Breast epithelium (tissue), 4 donors: ENCODE measurements around the gene PNMA1. TPM values are rescaled to one million over a fixed set of nuclear protein-coding genes. Genes with fewer than 3 reads are reported as not detected.
A peak's percentile ranks its signal among the peaks of the same experiment; 100 is the strongest.

Experiments
- DNase-seq, 2 donors: peaks; one replicate each; pipeline ENCODE4 v3.0.0-alpha.2; 2019; ENCODE audit warnings: low spot score in 2 of 2
- H3K27ac ChIP-seq, 2 donors: fragments of 200-600 bp; sonication (generic) in 1 of 2; one replicate each; pipeline ENCODE4 v1.5.1; 2016 to 2019; ENCODE audit warnings: mild to moderate bottlenecking in 1 of 2
- H3K27me3 ChIP-seq, 2 donors: fragments of 200-600 bp; sonication (generic) in 1 of 2; one replicate each; pipeline versions ENCODE4 v1.5.1 to v1.6.0; 2017 to 2019; ENCODE audit warnings: control low read depth in 1 of 2, mild to moderate bottlenecking in 1 of 2
- H3K36me3 ChIP-seq: fragments of 200-600 bp; one replicate; pipeline ENCODE4 v1.5.1; 2019
- H3K4me1 ChIP-seq, 2 donors: fragments of 200-600 bp; sonication (generic); one replicate each; pipeline ENCODE4 v1.5.1; 2016 to 2019; ENCODE audit warnings: control low read depth in 1 of 2
- H3K4me3 ChIP-seq, 3 donors: fragments of 200-600 bp; sonication (generic); 1 replicate in 2 of 3; 2 replicates in 1 of 3; pipeline ENCODE4 v1.5.1; 2016 to 2019; ENCODE audit warnings: mild to moderate bottlenecking in 3 of 3, moderate library complexity in 2 of 3
- H3K9me3 ChIP-seq, 2 donors: fragments of 200-600 bp; sonication (generic) in 1 of 2; one replicate each; pipeline ENCODE4 v1.5.1; 2016 to 2019; ENCODE audit warnings: control low read depth in 1 of 2
- CTCF ChIP-seq, 3 donors: fragments of 450-650 bp; IDR thresholded peaks; one replicate each; pipeline ENCODE4 v1.5.1; 2016 to 2017; ENCODE audit warnings: antibody characterized with exemption in 3 of 3, mild to moderate bottlenecking in 3 of 3, moderate library complexity in 3 of 3
- POLR2A ChIP-seq: fragments of 450-650 bp; IDR thresholded peaks from one replicate; pipeline ENCODE4 v1.6.1; 2016; ENCODE audit warnings: antibody characterized with exemption, mild to moderate bottlenecking, moderate library complexity
- POLR2AphosphoS5 ChIP-seq, 3 donors: sonication (generic); formaldehyde crosslinking; IDR thresholded peaks; one replicate each; pipeline ENCODE4 v1.6.1; 2017; ENCODE audit warnings: antibody characterized with exemption in 3 of 3
- intact Hi-C: fragments of 100-400 bp; cut with DNase I; formaldehyde crosslinking; loops from one replicate; pipeline ENCODE4 v1.15.1; 2023; ENCODE audit warnings: low total_unique reads
- total RNA-seq, 3 donors: library from RNA; depleted of rRNA; stranded (reverse); fragments of >200 nt; gene quantifications; one replicate each; pipeline ENCODE4 v1.1.0, GENCODE V29; 2016

PNMA1 gene
- total RNA-seq, 3 donors from 2014 or later, result 12.1 to 19.3 (median 19.2) TPM

- no peaks in the 10 kb centered on the region for H3K4me1 ChIP-seq
- H3K36me3 ChIP-seq, result peaks cover 5% of the 10 kb centered on the region
- no peak overlapping the region for H3K4me3 ChIP-seq
- H3K9me3 ChIP-seq, result no peaks in the 10 kb centered on the region
- no peaks in the 10 kb centered on the region for H3K27me3 ChIP-seq
- peak overlapping the region; percentile 45 to 78 for H3K27ac ChIP-seq
- DNase-seq, result no peak
- intact Hi-C loops, result no loop called here
- TF ChIP-seq POLR2A, result no peak
- no peak for TF ChIP-seq CTCF (IDR thresholded peaks at IDR 0.05)
- TF ChIP-seq POLR2AphosphoS5 (IDR thresholded peaks at IDR 0.05), result no peak
Observed at GRCh38 chr14:73719361-73719760, 5.2 kb upstream of the PNMA1 start.

GRCh38 chr14:73718418-73719251 lies 4.5 kb upstream of the PNMA1 start:
- DNase-seq, result no peak
- peak overlapping the region; percentile 45 to 78 for H3K27ac ChIP-seq
- H3K4me1 ChIP-seq, result no peaks in the 10 kb centered on the region
- no peaks in the 10 kb centered on the region for H3K27me3 ChIP-seq
- H3K4me3 ChIP-seq, result peak overlapping the region in 1 of 3 donors; percentile 43
- intact Hi-C loops, result no loop called here
- H3K9me3 ChIP-seq, result no peaks in the 10 kb centered on the region
- no peak for TF ChIP-seq POLR2AphosphoS5 (IDR thresholded peaks at IDR 0.05)
- TF ChIP-seq POLR2A, result no peak
- TF ChIP-seq CTCF (IDR thresholded peaks at IDR 0.05), result no peak
- H3K36me3 ChIP-seq, result peaks cover 5% of the 10 kb centered on the region

GRCh38 chr14:73717711-73718417 lies 3.7 kb upstream of the PNMA1 start:
- H3K4me3 ChIP-seq, result peak overlapping the region in 1 of 3 donors; percentile 43
- intact Hi-C loops, result no loop called here
- no peak for DNase-seq
- TF ChIP-seq POLR2A, result no peak
- H3K9me3 ChIP-seq, result no peaks in the 10 kb centered on the region
- no peaks in the 10 kb centered on the region for H3K4me1 ChIP-seq
- peak overlapping the region; percentile 45 to 78 for H3K27ac ChIP-seq
- H3K36me3 ChIP-seq, result peaks cover 5% of the 10 kb centered on the region
- H3K27me3 ChIP-seq, result no peaks in the 10 kb centered on the region

GRCh38 chr14:73717266-73717665 lies 3.1 kb upstream of the PNMA1 start:
- Histone ChIP-seq H3K9me3 (no peaks in the 10 kb centered on the region), H3K4me1 (peaks cover 0 to 3% of the 10 kb centered on the region in 2 donors), H3K27ac (peak overlapping the region; percentile 1 to 78), H3K4me3 (no peak overlapping the region), H3K27me3 (no peaks in the 10 kb centered on the region), H3K36me3 (peaks cover 5% of the 10 kb centered on the region)
- no peak for DNase-seq
- intact Hi-C loops, result no loop called here
- no peak for TF ChIP-seq POLR2AphosphoS5 (IDR thresholded peaks at IDR 0.05)
- no peak for TF ChIP-seq POLR2A
- no peak for TF ChIP-seq CTCF (IDR thresholded peaks at IDR 0.05)

GRCh38 chr14:73715707-73716106 lies 1.5 kb upstream of the PNMA1 start:
- intact Hi-C loops, result no loop called here
- peaks cover 0 to 12% of the 10 kb centered on the region in 2 donors for H3K4me1 ChIP-seq
- H3K4me3 ChIP-seq, result no peak overlapping the region
- H3K27ac ChIP-seq, result no peak overlapping the region
- no peak for DNase-seq
- peaks cover 5% of the 10 kb centered on the region for H3K36me3 ChIP-seq
- H3K9me3 ChIP-seq, result no peaks in the 10 kb centered on the region
- TF ChIP-seq POLR2A, result no peak
- TF ChIP-seq POLR2AphosphoS5 (IDR thresholded peaks at IDR 0.05), result no peak
- no peak for TF ChIP-seq CTCF (IDR thresholded peaks at IDR 0.05)
- no peaks in the 10 kb centered on the region for H3K27me3 ChIP-seq
